ENCODE measurements around the gene ZBTB17.

The ZBTB17 gene

DNA sequence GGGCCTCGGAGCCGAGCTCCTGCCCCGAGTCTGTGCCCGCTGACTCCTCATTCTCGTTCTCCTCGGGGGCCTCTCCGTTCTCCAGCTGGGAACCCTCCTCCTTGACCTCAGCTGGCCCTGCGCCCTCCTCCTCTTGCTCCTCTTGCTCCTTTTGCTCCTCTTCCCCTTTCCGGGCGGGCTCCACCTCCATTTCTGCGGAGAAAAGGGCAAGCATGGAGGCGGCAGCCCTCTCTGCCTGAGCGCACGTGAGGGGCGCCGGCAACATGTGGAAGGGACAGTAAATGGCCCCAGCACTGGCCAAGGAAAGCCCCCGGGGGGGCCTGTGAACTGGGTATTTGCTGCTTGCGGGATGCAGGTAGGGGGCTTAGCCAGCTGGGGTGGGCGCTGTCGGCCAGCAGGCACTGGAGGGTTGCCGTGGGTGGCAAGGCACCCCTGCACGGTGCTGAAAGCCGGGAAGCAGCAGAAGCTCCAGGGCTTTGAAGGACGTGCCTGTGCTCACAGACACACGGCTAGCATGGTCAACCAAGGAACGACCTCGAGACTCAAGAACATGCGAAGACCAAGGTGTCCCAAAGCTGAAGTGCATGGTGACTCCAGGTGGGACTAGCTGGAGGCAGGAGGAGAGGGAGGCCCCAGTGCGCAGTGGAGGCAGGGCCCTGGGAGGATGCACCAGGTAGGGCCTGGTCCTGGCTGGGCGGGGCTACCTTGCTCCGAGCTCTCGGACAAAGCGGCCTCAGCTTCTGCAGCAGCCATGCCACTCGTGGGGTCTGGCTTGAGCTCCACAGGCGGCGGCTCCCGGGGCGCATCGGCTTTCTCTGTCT is 30.7 kb downstream of the ZBTB17 start:
- no peak for DNase-seq

- DNase-seq: no peak
Observed at GRCh38 chr1:15944308-15945010, 31.4 kb downstream of the ZBTB17 start.

DNA sequence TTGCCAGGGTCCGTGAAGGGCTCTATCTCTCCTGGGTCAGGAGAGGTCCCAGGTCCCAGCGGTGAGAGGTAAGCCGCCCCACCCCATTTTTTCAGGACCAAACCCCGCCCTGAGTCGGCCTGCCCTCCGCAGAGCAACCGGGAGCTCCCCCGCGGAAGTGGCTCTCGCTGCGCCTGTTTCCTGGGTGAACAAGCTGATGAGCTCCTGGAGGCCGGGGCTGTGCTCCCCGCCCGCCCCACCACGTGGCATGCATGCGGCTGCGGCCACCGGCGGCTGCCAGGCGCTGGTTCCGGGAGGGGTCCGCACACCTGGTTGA is 32.0 kb downstream of the ZBTB17 start:
- no peak for DNase-seq

GRCh38 chr1:15943328-15943991 is 32.4 kb downstream of the ZBTB17 start:
- DNase-seq: no peak

DNA sequence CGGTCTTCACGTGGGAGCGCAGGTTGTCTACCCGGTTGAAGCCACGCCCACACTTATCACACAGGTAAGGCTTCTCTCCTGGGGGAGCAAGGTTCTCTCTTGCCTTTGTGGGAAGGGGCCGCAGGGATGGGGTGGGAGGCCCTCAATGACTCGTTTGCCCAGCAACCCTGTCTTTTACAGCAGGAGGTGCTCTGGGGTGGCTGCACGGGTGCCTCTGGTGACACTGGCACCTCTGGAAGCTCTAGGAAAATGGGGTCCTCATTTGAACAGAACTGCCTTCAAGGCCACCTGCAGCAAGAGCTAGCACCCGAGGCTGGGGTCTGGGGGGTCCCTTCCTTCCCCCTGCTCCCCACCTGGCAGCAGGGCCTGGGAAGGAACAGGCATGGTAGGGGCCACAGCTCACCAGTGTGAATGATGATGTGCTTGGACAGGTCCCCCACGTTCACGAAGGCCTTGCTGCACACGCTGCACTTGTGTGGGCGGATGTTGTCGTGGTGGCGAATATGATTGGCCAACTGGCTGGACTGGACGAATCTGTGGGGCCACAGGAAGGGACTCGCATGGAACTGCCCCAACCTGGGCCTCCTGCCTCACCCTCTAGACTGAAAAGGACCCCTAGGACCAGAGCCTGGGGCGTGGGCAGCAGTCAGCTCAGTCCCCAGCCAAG is 33.1 kb downstream of the ZBTB17 start:
- DNase-seq: no peak

DNA sequence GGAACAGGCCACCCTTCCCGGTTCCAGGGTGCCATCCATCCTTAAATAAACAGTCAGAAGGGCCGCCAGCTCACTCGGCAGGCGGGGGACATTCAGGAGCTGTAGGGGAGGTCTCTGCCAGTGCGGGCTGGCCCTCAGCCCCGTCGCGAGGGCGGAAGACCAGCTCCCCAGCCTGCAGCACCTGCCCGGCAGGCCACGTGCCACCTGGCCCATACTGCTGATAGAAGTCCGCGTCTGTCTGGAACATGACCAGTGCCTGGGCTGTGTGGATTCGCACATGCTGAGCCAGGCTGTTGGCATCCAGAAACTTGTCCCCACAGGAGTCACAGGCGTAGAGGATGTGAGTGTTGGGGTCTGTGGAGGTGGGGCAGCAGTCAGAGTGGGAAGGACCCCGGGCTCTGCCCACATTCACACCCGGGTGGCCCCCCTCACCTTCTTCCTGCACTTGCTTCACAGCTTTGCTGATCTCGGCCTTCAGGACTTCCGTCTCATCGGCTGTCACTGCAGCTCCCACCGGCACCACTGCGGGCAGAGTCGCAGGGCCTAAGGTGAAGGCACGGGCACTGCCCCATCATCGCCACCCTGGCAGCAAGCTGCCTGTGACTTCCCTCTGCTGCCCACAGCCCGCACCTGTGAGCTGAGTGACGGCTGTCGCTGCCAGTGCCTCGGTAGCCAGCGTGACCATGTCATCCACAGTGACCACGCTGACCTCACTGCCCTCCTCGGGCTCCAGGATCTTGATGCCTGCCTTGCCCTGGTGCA is 33.8 kb downstream of the ZBTB17 start:
- DNase-seq: no peak

- DNase-seq: no peak
Observed at GRCh38 chr1:15941044-15941840, 34.7 kb downstream of the ZBTB17 start.

DNA sequence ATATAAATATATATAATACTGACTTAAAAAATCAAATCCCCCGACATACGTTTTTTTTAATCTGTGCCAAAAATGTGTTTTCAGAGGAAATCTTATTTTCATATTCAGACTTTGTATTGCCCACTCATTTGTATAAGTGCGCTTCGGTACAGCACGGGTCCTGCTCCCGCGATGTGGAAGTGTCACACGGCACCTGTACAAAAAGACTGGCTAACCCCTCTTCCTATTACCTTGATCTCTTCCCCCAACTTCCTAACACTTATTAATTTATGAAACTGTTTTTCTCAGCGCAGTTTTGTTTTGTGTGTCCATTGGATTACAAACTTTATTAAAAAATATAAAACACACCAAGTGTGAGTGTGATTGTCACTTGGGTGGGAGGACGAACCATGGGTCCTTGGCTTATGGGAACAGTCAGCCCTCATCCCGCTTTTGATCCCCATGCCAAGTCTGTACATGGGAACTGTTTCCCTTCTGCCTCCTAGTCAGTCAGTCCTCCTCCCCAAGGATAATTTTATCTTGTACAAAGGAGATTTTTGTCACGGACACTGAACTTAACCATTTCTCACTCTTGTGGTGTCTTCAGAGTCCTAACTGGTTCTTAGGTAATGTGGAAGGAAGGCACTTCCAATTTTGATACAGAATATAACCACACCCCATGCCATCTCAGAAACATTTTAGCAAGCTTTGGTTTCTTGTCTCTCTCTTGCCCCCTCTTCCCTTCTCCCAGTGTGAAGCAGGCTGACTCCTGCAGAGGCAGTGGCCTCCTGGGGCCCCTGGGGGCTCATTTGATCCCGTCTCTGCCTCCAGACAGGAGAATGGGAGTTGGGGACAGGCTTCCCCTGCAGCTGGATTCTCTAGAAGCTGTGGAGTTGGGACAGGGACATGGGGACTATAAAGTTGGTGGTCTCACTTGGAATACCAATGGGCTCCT is 35.5 kb downstream of the ZBTB17 start:
- no peak for DNase-seq

DNA sequence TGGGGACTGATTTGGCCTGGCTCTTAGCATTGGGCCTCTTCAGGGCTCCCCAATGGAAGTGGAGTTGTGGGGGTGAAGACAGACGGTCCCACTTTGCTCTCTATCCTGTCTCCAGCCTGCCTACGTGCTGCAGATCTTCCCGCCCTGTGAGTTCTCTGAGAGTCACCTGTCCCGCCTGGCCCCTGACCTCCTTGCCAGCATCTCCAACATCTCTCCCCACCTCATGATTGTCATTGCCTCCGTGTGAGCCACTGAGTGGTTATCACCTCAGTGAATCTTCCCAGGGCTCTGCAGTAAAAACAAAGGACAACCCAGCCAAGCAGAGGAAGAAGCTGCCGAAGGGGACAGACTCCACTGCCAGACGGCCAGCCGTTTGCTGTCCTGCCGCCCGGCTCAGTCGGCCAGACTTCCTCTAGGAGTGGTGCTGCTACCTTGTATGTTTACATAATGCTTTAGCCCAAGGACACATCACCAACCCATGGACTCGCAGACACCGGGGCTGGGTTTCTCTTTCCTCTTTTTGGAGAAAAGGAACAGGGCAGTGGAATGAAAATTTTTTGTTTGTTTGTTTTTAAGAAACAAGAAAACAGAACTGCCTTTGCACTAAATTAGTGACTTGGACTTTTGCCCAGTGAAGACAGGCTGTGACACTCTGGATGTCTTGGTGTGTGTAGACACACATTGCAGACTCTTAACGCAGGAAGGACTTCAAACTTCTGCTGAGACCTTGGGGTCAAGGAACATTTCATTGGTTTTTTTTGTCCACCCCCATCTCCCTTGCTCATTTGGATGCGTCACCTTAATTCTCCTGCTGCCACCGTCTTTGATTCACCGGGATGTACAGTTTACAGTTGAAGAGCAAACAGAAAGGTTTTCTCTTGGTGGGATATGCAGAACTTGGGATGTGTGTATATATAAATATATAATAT is 36.5 kb downstream of the ZBTB17 start:
- no peak for DNase-seq

- no peak for DNase-seq
Observed at GRCh38 chr1:15938628-15939161, 37.2 kb downstream of the ZBTB17 start.

- DNase-seq: no peak
Observed at GRCh38 chr1:15937706-15938168, 38.2 kb downstream of the ZBTB17 start.

DNA sequence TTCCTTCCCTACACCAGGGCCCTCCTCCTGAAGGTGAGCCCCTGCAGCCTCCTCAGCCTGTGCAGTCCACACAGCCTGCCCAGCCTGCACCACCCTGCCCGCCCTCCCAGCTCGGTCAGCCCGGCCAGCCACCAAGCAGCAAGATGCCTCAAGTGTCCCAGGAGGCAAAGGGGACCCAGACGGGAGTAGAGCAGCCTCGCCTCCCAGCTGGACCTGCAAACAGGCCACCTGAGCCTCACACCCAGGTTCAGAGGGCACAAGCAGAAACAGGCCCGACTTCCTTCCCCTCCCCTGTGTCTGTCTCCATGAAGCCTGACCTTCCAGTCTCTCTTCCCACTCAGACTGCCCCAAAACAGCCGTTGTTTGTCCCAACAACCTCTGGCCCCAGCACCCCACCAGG is 38.8 kb downstream of the ZBTB17 start:
- no peak for DNase-seq

GRCh38 chr1:15936025-15936424 is 39.9 kb downstream of the ZBTB17 start:
- DNase-seq: no peak

GRCh38 chr1:15935056-15935950 is 40.6 kb downstream of the ZBTB17 start:
- DNase-seq: no peak

DNA sequence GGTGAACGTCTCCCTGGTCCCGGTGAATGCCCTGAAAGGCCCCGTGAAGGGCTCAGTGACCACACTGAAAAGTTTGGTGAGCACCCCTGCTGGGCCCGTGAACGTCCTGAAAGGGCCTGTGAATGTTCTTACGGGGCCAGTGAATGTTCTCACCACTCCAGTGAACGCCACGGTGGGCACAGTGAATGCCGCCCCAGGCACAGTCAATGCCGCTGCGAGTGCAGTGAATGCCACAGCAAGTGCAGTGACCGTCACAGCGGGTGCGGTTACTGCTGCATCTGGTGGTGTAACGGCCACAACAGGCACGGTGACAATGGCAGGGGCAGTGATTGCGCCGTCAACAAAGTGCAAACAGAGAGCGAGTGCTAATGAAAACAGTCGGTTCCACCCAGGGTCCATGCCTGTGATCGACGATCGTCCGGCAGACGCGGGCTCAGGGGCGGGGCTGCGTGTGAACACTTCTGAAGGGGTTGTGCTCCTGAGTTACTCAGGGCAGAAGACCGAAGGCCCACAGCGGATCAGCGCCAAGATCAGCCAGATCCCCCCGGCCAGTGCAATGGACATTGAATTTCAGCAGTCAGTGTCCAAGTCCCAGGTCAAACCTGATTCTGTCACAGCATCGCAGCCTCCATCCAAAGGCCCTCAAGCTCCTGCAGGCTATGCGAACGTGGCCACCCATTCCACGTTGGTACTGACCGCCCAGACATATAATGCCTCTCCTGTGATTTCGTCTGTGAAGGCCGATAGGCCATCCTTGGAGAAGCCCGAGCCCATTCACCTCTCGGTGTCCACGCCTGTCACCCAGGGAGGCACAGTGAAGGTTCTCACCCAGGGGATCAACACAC is 41.5 kb downstream of the ZBTB17 start:
- DNase-seq: no peak

GRCh38 chr1:15933684-15934083 is 42.2 kb downstream of the ZBTB17 start:
- no peak for DNase-seq

GRCh38 chr1:15932612-15933011 is 43.3 kb downstream of the ZBTB17 start:
- DNase-seq: no peak

All from activated CD4-positive, alpha-beta T cell treated with anti-CD3 and anti-CD28 coated beads, Interleukin-2, amount 50 U/mL, for 16 hours (primary cell).